ENCODE data around the gene CNTNAP2.

DNA sequence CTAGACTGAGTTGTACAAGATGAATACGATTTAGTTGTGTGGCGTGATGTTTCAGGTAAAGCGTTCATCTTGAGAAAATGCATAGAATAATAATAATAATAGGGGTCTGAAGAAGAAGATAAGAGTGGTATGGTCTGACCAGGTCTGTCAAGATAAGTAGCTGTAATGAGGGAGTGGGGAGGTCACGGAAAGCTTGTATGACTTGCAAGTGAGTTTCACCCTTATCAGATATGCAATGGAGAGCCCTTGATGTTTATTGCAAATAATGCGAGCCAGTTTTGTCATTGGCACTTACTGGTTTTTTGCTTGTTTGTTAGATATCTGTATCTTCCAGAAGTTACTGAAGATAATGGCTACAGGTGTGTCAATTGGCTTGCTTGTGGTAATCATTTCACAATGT lies 611.5 kb downstream of the CNTNAP2 start:
- TF ChIP-seq, protein P1, sequence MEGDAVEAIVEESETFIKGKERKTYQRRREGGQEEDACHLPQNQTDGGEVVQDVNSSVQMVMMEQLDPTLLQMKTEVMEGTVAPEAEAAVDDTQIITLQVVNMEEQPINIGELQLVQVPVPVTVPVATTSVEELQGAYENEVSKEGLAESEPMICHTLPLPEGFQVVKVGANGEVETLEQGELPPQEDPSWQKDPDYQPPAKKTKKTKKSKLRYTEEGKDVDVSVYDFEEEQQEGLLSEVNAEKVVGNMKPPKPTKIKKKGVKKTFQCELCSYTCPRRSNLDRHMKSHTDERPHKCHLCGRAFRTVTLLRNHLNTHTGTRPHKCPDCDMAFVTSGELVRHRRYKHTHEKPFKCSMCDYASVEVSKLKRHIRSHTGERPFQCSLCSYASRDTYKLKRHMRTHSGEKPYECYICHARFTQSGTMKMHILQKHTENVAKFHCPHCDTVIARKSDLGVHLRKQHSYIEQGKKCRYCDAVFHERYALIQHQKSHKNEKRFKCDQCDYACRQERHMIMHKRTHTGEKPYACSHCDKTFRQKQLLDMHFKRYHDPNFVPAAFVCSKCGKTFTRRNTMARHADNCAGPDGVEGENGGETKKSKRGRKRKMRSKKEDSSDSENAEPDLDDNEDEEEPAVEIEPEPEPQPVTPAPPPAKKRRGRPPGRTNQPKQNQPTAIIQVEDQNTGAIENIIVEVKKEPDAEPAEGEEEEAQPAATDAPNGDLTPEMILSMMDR (IDR thresholded peaks at IDR 0.05): no peak
- no peak for TF ChIP-seq POLR2A (IDR thresholded peaks at IDR 0.05)

Data from testis (tissue), 2 donors.